Left ventricle myocardium inferior (tissue), 1 donor: ENCODE measurements around the gene WDR27. TPM values are rescaled to one million over a fixed set of nuclear protein-coding genes. Genes with fewer than 3 reads are reported as not detected.
A peak's percentile ranks its signal among the peaks of the same experiment; 100 is the strongest.

Experiments
- DNase-seq: peaks from one replicate; pipeline ENCODE4 v3.0.0-alpha.2; 2020
- H3K27ac ChIP-seq: fragments of 200-600 bp; replicated peaks from 2 replicates; pipeline ENCODE4 v1.8.0; 2021
- H3K27me3 ChIP-seq: fragments of 200-600 bp; 2 replicates; pipeline ENCODE4 v1.8.0; 2021; ENCODE audit warnings: low read depth
- H3K36me3 ChIP-seq: fragments of 200-600 bp; 2 replicates; pipeline ENCODE4 v1.8.0; 2021
- H3K4me1 ChIP-seq: fragments of 200-600 bp; 2 replicates; pipeline ENCODE4 v1.8.0; 2021
- H3K4me3 ChIP-seq: fragments of 200-600 bp; 2 replicates; pipeline ENCODE4 v1.8.0; 2021; ENCODE audit warnings: mild to moderate bottlenecking, moderate library complexity
- H3K9me3 ChIP-seq: fragments of 200-600 bp; replicated peaks from 2 replicates; pipeline ENCODE4 v1.8.0; 2021
- CTCF ChIP-seq: fragments of 200-600 bp; IDR thresholded peaks from 2 replicates; pipeline ENCODE4 v1.8.0; 2021; ENCODE audit warnings: antibody characterized with exemption, mild to moderate bottlenecking, borderline replicate concordance
- intact Hi-C: fragments of 100-400 bp; cut with micrococcal nuclease; formaldehyde crosslinking; loops from one replicate; pipeline ENCODE4 v1.11.0; 2022
- total RNA-seq: library from RNA; stranded (reverse); fragmentation: NEBNext Ultra II Directional; extraction: Animal tissue kit (Norgen Biotek cat#: 25700); gene quantifications from one replicate; pipeline ENCODE4 v1.2.1, GENCODE V29; 2021
- donor health status: DM: no; HTN: yes; CAD: no; lungs with severe emphysema.

The WDR27 gene
- total RNA-seq, 1 donor from 2014 or later: 9.1 TPM

GRCh38 chr6:169587975-169588374 is 113.9 kb downstream of the WDR27 start:
- Histone ChIP-seq H3K27me3 (no peaks in the 10 kb centered on the region), H3K36me3 (no peaks in the 10 kb centered on the region), H3K27ac (no peak overlapping the region), H3K4me3 (no peak overlapping the region), H3K9me3 (peaks cover 14% of the 10 kb centered on the region), H3K4me1 (no peaks in the 10 kb centered on the region)
- intact Hi-C loops: no loop called here
- no peak for DNase-seq
- TF ChIP-seq CTCF: no peak

GRCh38 chr6:169583886-169584541 is 117.8 kb downstream of the WDR27 start:
- Histone ChIP-seq H3K4me3 (no peak overlapping the region), H3K9me3 (peaks cover 14% of the 10 kb centered on the region), H3K27me3 (no peaks in the 10 kb centered on the region), H3K27ac (no peak overlapping the region), H3K36me3 (no peaks in the 10 kb centered on the region), H3K4me1 (no peaks in the 10 kb centered on the region)
- intact Hi-C loops: no loop called here
- no peak for TF ChIP-seq CTCF
- no peak for DNase-seq

- peaks cover 6% of the 10 kb centered on the region for H3K36me3 ChIP-seq
- no peak for TF ChIP-seq CTCF
- no peaks in the 10 kb centered on the region for H3K4me1 ChIP-seq
- peaks cover 3% of the 10 kb centered on the region for H3K9me3 ChIP-seq
- intact Hi-C loops: no loop called here
- no peak for DNase-seq
- no peak overlapping the region for H3K4me3 ChIP-seq
- H3K27me3 ChIP-seq: no peaks in the 10 kb centered on the region
- no peak overlapping the region for H3K27ac ChIP-seq
Observed at GRCh38 chr6:169579407-169580111, 122.3 kb downstream of the WDR27 start.

GRCh38 chr6:169577974-169578373 is 123.9 kb downstream of the WDR27 start:
- no peaks in the 10 kb centered on the region for H3K4me1 ChIP-seq
- intact Hi-C loops: no loop called here
- H3K27ac ChIP-seq: no peak overlapping the region

GRCh38 chr6:169577236-169577635 is 124.6 kb downstream of the WDR27 start:
- Histone ChIP-seq H3K4me1 (no peaks in the 10 kb centered on the region), H3K36me3 (peaks cover 6% of the 10 kb centered on the region), H3K27ac (no peak overlapping the region), H3K4me3 (peak overlapping the region; percentile 27), H3K9me3 (no peaks in the 10 kb centered on the region), H3K27me3 (no peaks in the 10 kb centered on the region)
- no peak for DNase-seq
- intact Hi-C loops: no loop called here
- no peak for TF ChIP-seq CTCF

More at GRCh38 chr6:169577974-169578373, 123.9 kb downstream of the WDR27 start:
- no peak for TF ChIP-seq CTCF
- no peak for DNase-seq
- Histone ChIP-seq H3K9me3 (no peaks in the 10 kb centered on the region), H3K4me3 (peak overlapping the region; percentile 27), H3K36me3 (peaks cover 6% of the 10 kb centered on the region), H3K27me3 (no peaks in the 10 kb centered on the region)
